Liver (tissue), 9 donors: Measurements from ENCODE around the gene PRKCH. TPM values are rescaled to one million over a fixed set of nuclear protein-coding genes. Genes with fewer than 3 reads are reported as not detected.

ENCODE experiments used
- DNase-seq: peaks from one replicate; pipeline ENCODE4 v3.0.0-alpha.2; 2017; ENCODE audit warnings: low spot score
- H3K27ac ChIP-seq, 2 donors: one replicate each; pipeline ENCODE4 v1.7.0; 2013; ENCODE audit warnings: inconsistent platforms in 2 of 2, low read length in 2 of 2, control low read depth in 1 of 2, low read depth in 1 of 2, mild to moderate bottlenecking in 1 of 2
- H3K27me3 ChIP-seq, 4 donors: one replicate each; pipeline versions ENCODE4 v1.6.1 to v1.7.0; 2013; ENCODE audit warnings: low read length in 3 of 4, inconsistent platforms in 1 of 4, mild to moderate bottlenecking in 1 of 4, moderate library complexity in 1 of 4; ENCODE audit not compliant: control insufficient read depth in 4 of 4, insufficient read depth in 4 of 4
- H3K36me3 ChIP-seq, 4 donors: one replicate each; pipeline versions ENCODE4 v1.6.1 to v1.7.0; 2013; ENCODE audit warnings: low read length in 3 of 4, mild to moderate bottlenecking in 3 of 4, low read depth in 1 of 4, moderate library complexity in 1 of 4; ENCODE audit not compliant: control insufficient read depth in 4 of 4, insufficient read depth in 3 of 4
- H3K4me1 ChIP-seq, 4 donors: one replicate each; pipeline versions ENCODE4 v1.6.1 to v1.7.0; 2013; ENCODE audit warnings: low read length in 3 of 4, mild to moderate bottlenecking in 3 of 4, moderate library complexity in 1 of 4; ENCODE audit not compliant: control insufficient read depth in 4 of 4, insufficient read depth in 4 of 4
- H3K4me3 ChIP-seq, 3 donors: one replicate each; pipeline versions ENCODE4 v1.6.1 to v1.7.0; 2013; ENCODE audit warnings: low read length in 3 of 3, control low read depth in 1 of 3, low read depth in 1 of 3, mild to moderate bottlenecking in 1 of 3
- H3K9ac ChIP-seq, 2 donors: one replicate each; pipeline ENCODE4 v1.7.0; 2013; ENCODE audit warnings: low read length in 2 of 2, mild to moderate bottlenecking in 2 of 2, moderate library complexity in 2 of 2, control low read depth in 1 of 2, low read depth in 1 of 2
- H3K9me3 ChIP-seq, 4 donors: one replicate each; pipeline versions ENCODE4 v1.6.1 to v1.7.0; 2013; ENCODE audit warnings: low read length in 3 of 4; ENCODE audit not compliant: control insufficient read depth in 4 of 4
- ATF3 ChIP-seq: IDR thresholded peaks from 2 replicates; pipeline ENCODE4 v1.6.1; 2016; ENCODE audit warnings: antibody characterized with exemption
- CTCF ChIP-seq: fragments of 150-350 bp; IDR thresholded peaks from 2 replicates; pipeline ENCODE4 v1.5.1; 2017; ENCODE audit warnings: improper control_type of control experiment, low read depth, low read length; ENCODE audit not compliant: missing input control
- FOXA1 ChIP-seq: IDR thresholded peaks from 2 replicates; pipeline ENCODE4 v1.6.1; 2016; ENCODE audit warnings: antibody characterized with exemption
- FOXA2 ChIP-seq: IDR thresholded peaks from 2 replicates; pipeline ENCODE4 v1.6.1; 2016; ENCODE audit warnings: antibody characterized with exemption
- GABPA ChIP-seq, 2 donors: IDR thresholded peaks in 1 of 2; conservative IDR thresholded peaks in 1 of 2; 2 replicates each; pipeline ENCODE4 v1.6.1; 2016; ENCODE audit warnings: antibody characterized with exemption in 2 of 2, mild to moderate bottlenecking in 1 of 2, moderate library complexity in 1 of 2
- HNF4A ChIP-seq, 2 donors: conservative IDR thresholded peaks; 2 replicates each; pipeline ENCODE4 v1.6.1; 2016; ENCODE audit warnings: antibody characterized with exemption in 2 of 2, mild to moderate bottlenecking in 2 of 2
- HNF4G ChIP-seq: IDR thresholded peaks from 2 replicates; pipeline ENCODE4 v1.6.1; 2016; ENCODE audit warnings: antibody characterized with exemption
- JUND ChIP-seq, 2 donors: IDR thresholded peaks; 2 replicates each; pipeline ENCODE4 v1.6.1; 2016; ENCODE audit warnings: antibody characterized with exemption in 2 of 2
- MAX ChIP-seq: IDR thresholded peaks from 2 replicates; pipeline ENCODE4 v1.6.1; 2016; ENCODE audit warnings: antibody characterized with exemption
- NR2F2 ChIP-seq: IDR thresholded peaks from 2 replicates; pipeline ENCODE4 v1.6.1; 2016; ENCODE audit warnings: antibody characterized with exemption
- RAD21 ChIP-seq, 2 donors: IDR thresholded peaks; 2 replicates each; pipeline ENCODE4 v1.6.1; 2016; ENCODE audit warnings: antibody characterized with exemption in 2 of 2, mild to moderate bottlenecking in 2 of 2
- REST ChIP-seq: IDR thresholded peaks from 2 replicates; pipeline ENCODE4 v1.6.1; 2016; ENCODE audit warnings: antibody characterized with exemption, mild to moderate bottlenecking
- RXRA ChIP-seq, 2 donors: IDR thresholded peaks; 2 replicates each; pipeline ENCODE4 v1.6.1; 2017 to 2018; ENCODE audit warnings: antibody characterized with exemption in 2 of 2, mild to moderate bottlenecking in 1 of 2
- SP1 ChIP-seq: IDR thresholded peaks from 2 replicates; pipeline ENCODE4 v1.6.1; 2018; ENCODE audit warnings: antibody characterized with exemption, mild to moderate bottlenecking
- TAF1 ChIP-seq: conservative IDR thresholded peaks from 2 replicates; pipeline ENCODE4 v1.6.1; 2016; ENCODE audit warnings: antibody characterized with exemption, mild to moderate bottlenecking
- ZBTB33 ChIP-seq: IDR thresholded peaks from 2 replicates; pipeline ENCODE4 v1.6.1; 2016; ENCODE audit warnings: antibody characterized with exemption
- WGBS: extraction: QIAGEN DNeasy Blood & Tissue Kit; methylation state at CpG from one replicate; pipeline ENCODE4 v1.1.7; 2013; 5-methylcytosine and 5-hydroxymethylcytosine counted together
- polyA plus RNA-seq, 2 donors: library from polyadenylated mRNA; stranded (reverse) in 1 of 2; unstranded in 1 of 2; fragments of 200-250 nt in 1 of 2; fragments of >200 nt in 1 of 2; fragmentation: Nextera tagmentation in 1 of 2; extraction: Ambion mirVana in 1 of 2; gene quantifications; one replicate each; pipeline versions ENCODE4 v1.2.1 to v1.2.3, GENCODE V29; 2013 to 2015
- total RNA-seq, 2 donors: library from RNA; depleted of rRNA; stranded (reverse); fragments of >200 nt; gene quantifications; one replicate each; pipeline ENCODE4 v1.2.3, GENCODE V29; 2014
- donor health status: healthy.
- donor health status: healthy.
- donor health status: healthy.
- donor health status: healthy.
- donor health status: healthy.

Gene PRKCH
- total and polyA plus RNA-seq, 4 donors: 3.9 to 13.7 (median 7.0) TPM

- Histone ChIP-seq H3K36me3 (peaks cover 0 to 2% (median 0%) of the 10 kb centered on the region in 4 donors), H3K27ac (no peak overlapping the region), H3K4me3 (no peak overlapping the region), H3K4me1 (no peaks in the 10 kb centered on the region), H3K9me3 (no peaks in the 10 kb centered on the region), H3K27me3 (no peaks in the 10 kb centered on the region), H3K9ac (no peak overlapping the region)
- DNase-seq: no peak
- WGBS: 91% methylated on average over 7 of the region's 7 CpGs
- no peak for TF ChIP-seq RAD21 (IDR thresholded peaks at IDR 0.05)
- no peak for TF ChIP-seq FOXA1
- no peak for TF ChIP-seq CTCF
- no peak for TF ChIP-seq TAF1
- TF ChIP-seq HNF4G: no peak
These were observed 146.9 kb downstream of the PRKCH start for GRCh38 chr14:61468063-61468825.

- H3K27ac ChIP-seq: no peak overlapping the region
- 81% methylated on average over 6 of the region's 6 CpGs for WGBS
- H3K4me1 ChIP-seq: no peaks in the 10 kb centered on the region
- H3K4me3 ChIP-seq: no peak overlapping the region
- H3K27me3 ChIP-seq: no peaks in the 10 kb centered on the region
- no peak overlapping the region for H3K9ac ChIP-seq
- no peaks in the 10 kb centered on the region for H3K9me3 ChIP-seq
- DNase-seq: no peak
- TF ChIP-seq NR2F2 (no peak), RAD21 (IDR thresholded peaks at IDR 0.05) (no peak), JUND (IDR thresholded peaks at IDR 0.05) (no peak), FOXA2 (no peak), ZBTB33 (no peak), FOXA1 (no peak), HNF4A (conservative IDR thresholded peaks at IDR 0.05) (no peak), RXRA (IDR thresholded peaks at IDR 0.05) (no peak), GABPA (IDR thresholded peaks at IDR 0.05 in 1 of 2, conservative IDR thresholded peaks at IDR 0.05 in 1 of 2) (no peak), MAX (no peak), CTCF (no peak), TAF1 (no peak), SP1 (no peak), ATF3 (no peak), REST (no peak), HNF4G (no peak)
- H3K36me3 ChIP-seq: no peaks in the 10 kb centered on the region
These were observed 148.4 kb downstream of the PRKCH start for GRCh38 chr14:61469781-61470180.
